ENCODE data around the gene TWF2. TPM values are rescaled to one million over a fixed set of nuclear protein-coding genes. Genes with fewer than 3 reads are reported as not detected.

TWF2 gene
- total RNA-seq, 3 donors from 2014 or later (not counting 1 experiment from before 2014, with no cell fraction given): 49.2 to 76.6 (median 52.0) TPM

DNA sequence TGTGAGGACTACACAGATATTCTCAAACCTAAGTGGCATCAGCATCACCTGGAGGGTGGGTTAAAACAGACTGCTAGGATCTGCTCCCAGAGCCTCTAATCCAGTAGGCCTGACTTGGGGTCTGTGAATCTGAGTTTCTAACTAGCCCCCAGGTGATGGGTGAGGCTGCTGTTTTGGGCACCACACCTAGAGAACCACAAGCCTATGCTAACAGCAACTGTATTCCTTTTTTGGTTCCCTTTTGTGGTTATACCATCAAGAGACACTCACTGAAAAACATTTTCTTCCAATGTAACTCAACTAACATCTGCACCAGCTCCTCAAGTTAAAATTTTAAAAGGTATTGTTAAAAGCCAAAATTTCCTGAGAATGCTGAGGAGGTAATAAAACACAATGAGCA, 23.5 kb upstream of the TWF2 start:
- H3K9me3 Mint-ChIP-seq: no peaks in the 10 kb centered on the region
- Histone ChIP-seq H3K9me3 (ENCODE audit: control insufficient read depth, insufficient read depth, low read length) (no peaks in the 10 kb centered on the region), H3K4me1 (ENCODE audit: control insufficient read depth, insufficient read depth, low read length) (peaks cover 6% of the 10 kb centered on the region), H3K4me3 (ENCODE audit: low read length) (no peak overlapping the region), H3K27ac (ENCODE audit: low read length) (peak overlapping the region; percentile 44), H3K27me3 (ENCODE audit: control insufficient read depth, insufficient read depth, low read length) (no peaks in the 10 kb centered on the region), H3K36me3 (ENCODE audit: control insufficient read depth, insufficient read depth, low read length) (peaks cover 92% of the 10 kb centered on the region)
- intact Hi-C loops (cut with micrococcal nuclease): loop anchor here (2.0 kb wide), 1 partner anchor 14 kb away; no protein-coding TSS in a partner anchor
- H3K27me3 Mint-ChIP-seq (ENCODE audit: low read depth in 2 of 2): no peaks in the 10 kb centered on the region
- TF ChIP-seq, protein P1, sequence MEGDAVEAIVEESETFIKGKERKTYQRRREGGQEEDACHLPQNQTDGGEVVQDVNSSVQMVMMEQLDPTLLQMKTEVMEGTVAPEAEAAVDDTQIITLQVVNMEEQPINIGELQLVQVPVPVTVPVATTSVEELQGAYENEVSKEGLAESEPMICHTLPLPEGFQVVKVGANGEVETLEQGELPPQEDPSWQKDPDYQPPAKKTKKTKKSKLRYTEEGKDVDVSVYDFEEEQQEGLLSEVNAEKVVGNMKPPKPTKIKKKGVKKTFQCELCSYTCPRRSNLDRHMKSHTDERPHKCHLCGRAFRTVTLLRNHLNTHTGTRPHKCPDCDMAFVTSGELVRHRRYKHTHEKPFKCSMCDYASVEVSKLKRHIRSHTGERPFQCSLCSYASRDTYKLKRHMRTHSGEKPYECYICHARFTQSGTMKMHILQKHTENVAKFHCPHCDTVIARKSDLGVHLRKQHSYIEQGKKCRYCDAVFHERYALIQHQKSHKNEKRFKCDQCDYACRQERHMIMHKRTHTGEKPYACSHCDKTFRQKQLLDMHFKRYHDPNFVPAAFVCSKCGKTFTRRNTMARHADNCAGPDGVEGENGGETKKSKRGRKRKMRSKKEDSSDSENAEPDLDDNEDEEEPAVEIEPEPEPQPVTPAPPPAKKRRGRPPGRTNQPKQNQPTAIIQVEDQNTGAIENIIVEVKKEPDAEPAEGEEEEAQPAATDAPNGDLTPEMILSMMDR (IDR thresholded peaks at IDR 0.05): no peak
- no peak overlapping the region for H3K4me3 Mint-ChIP-seq
- ATAC-seq: no peak
- H3K4me1 Mint-ChIP-seq: peaks cover 33 to 41% of the 10 kb centered on the region in 2 donors
- H3K36me3 Mint-ChIP-seq: peaks cover 50% of the 10 kb centered on the region
- peak in 1 of 2 donors; percentile 27 for DNase-seq
- H3K27ac Mint-ChIP-seq: peak overlapping the region; percentile 43 to 67

DNA sequence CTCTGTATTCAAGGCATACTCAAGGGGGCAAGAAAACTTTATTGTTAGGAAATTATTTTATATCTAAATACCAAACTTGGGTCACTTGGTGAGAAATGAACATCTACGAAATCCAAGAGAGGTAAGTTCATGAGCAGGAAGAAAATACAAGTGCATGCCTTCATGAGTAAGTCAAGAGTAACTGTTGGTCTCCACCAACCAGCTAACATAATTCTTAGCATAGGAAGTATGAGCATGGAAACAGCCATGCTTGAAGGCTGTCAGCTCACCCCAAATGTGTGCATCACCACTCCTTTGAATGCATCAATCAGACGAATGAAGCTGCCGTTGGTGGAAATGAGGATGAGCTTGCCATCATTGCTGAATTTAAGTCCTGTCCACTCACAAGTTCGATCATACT, 20.5 kb upstream of the TWF2 start:
- H3K4me3 Mint-ChIP-seq: no peak overlapping the region
- H3K4me1 Mint-ChIP-seq: peaks cover 49 to 55% of the 10 kb centered on the region in 2 donors
- H3K27ac Mint-ChIP-seq: peak overlapping the region in 1 of 2 donors; percentile 41
- peaks cover 90% of the 10 kb centered on the region for H3K36me3 ChIP-seq (ENCODE audit: control insufficient read depth, insufficient read depth, low read length)
- H3K4me3 ChIP-seq (ENCODE audit: low read length): no peak overlapping the region
- H3K9me3 Mint-ChIP-seq: no peaks in the 10 kb centered on the region
- H3K36me3 Mint-ChIP-seq: peaks cover 52% of the 10 kb centered on the region
- H3K27ac ChIP-seq (ENCODE audit: low read length): no peak overlapping the region
- DNase-seq (no peak), ATAC-seq (no peak)
- no peaks in the 10 kb centered on the region for H3K27me3 Mint-ChIP-seq (ENCODE audit: low read depth in 2 of 2)
- TF ChIP-seq, protein P1 (IDR thresholded peaks at IDR 0.05): no peak
- no peaks in the 10 kb centered on the region for H3K9me3 ChIP-seq (ENCODE audit: control insufficient read depth, insufficient read depth, low read length)
- H3K4me1 ChIP-seq (ENCODE audit: control insufficient read depth, insufficient read depth, low read length): peaks cover 28% of the 10 kb centered on the region
- H3K27me3 ChIP-seq (ENCODE audit: control insufficient read depth, insufficient read depth, low read length): no peaks in the 10 kb centered on the region
- WGBS (ENCODE audit: insufficient coverage): 86% methylated on average over 3 of the region's 4 CpGs
- intact Hi-C loops (cut with micrococcal nuclease): no loop called here

DNA sequence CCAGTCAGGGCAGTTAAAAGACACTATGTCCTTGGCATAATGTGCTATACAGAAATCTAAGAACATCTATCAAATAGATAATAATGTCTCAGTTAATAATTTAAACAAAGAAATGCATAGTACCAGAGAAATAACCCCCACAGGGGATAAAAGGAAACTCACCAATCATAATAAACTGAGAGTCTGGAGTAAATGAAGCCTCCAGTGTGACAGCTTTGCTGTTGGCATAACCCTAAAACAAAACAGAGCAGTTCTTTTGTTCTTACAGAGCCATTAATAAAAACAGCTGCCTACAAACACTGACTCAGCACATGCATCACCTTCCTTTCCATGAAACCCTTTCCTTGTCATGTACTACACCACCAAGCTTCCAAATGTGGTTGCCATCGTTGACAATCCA, 20.1 kb upstream of the TWF2 start:
- no peak for DNase-seq
- TF ChIP-seq, protein P1 (IDR thresholded peaks at IDR 0.05): no peak
- Mint-ChIP-seq H3K4me1 (peaks cover 48 to 54% of the 10 kb centered on the region in 2 donors), H3K36me3 (peaks cover 48% of the 10 kb centered on the region), H3K9me3 (no peaks in the 10 kb centered on the region), H3K27me3 (ENCODE audit: low read depth in 2 of 2) (no peaks in the 10 kb centered on the region), H3K4me3 (no peak overlapping the region), H3K27ac (peak overlapping the region in 1 of 2 donors; percentile 41)
- Histone ChIP-seq H3K4me3 (ENCODE audit: low read length) (no peak overlapping the region), H3K27ac (ENCODE audit: low read length) (no peak overlapping the region), H3K36me3 (ENCODE audit: control insufficient read depth, insufficient read depth, low read length) (peaks cover 86% of the 10 kb centered on the region), H3K4me1 (ENCODE audit: control insufficient read depth, insufficient read depth, low read length) (peaks cover 32% of the 10 kb centered on the region), H3K27me3 (ENCODE audit: control insufficient read depth, insufficient read depth, low read length) (no peaks in the 10 kb centered on the region), H3K9me3 (ENCODE audit: control insufficient read depth, insufficient read depth, low read length) (no peaks in the 10 kb centered on the region)
- WGBS (ENCODE audit: insufficient coverage): no CpG with 5 or more reads among the region's 1 CpG
- ATAC-seq: no peak
- intact Hi-C loops (cut with micrococcal nuclease): no loop called here

DNA sequence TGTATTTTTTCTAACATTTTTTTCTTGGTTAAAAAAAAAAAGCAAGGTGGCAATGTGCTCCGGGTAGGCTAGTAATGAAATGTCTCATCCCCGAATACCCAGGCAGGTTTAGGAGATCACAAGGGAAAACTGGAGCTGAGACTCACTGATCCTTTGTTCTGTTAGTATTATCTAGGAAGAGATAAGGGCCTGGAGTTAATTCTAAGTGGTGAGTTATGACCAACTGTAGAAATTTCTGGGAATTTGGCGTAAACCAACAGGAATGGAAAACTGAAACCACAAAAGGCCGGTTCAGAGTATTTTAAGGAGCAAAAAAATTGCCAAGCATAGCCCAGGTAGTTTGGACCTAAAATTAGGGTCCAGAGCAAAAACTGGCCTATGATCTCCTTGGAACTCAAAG, 19.0 kb upstream of the TWF2 start:
- H3K27me3 Mint-ChIP-seq (ENCODE audit: low read depth in 2 of 2): no peaks in the 10 kb centered on the region
- ATAC-seq (no peak), DNase-seq (no peak)
- Histone ChIP-seq H3K27me3 (ENCODE audit: control insufficient read depth, insufficient read depth, low read length) (no peaks in the 10 kb centered on the region), H3K4me3 (ENCODE audit: low read length) (no peak overlapping the region), H3K9me3 (ENCODE audit: control insufficient read depth, insufficient read depth, low read length) (no peaks in the 10 kb centered on the region), H3K36me3 (ENCODE audit: control insufficient read depth, insufficient read depth, low read length) (peaks cover 76% of the 10 kb centered on the region), H3K4me1 (ENCODE audit: control insufficient read depth, insufficient read depth, low read length) (peaks cover 42% of the 10 kb centered on the region), H3K27ac (ENCODE audit: low read length) (no peak overlapping the region)
- no peaks in the 10 kb centered on the region for H3K9me3 Mint-ChIP-seq
- H3K27ac Mint-ChIP-seq: peak overlapping the region; percentile 71 to 95
- peaks cover 48 to 54% of the 10 kb centered on the region in 2 donors for H3K4me1 Mint-ChIP-seq
- no peak overlapping the region for H3K4me3 Mint-ChIP-seq
- H3K36me3 Mint-ChIP-seq: peaks cover 37% of the 10 kb centered on the region
- 91% methylated on average over 4 of the region's 4 CpGs for WGBS (ENCODE audit: insufficient coverage)
- intact Hi-C loops (cut with micrococcal nuclease): no loop called here
- TF ChIP-seq, protein P1 (IDR thresholded peaks at IDR 0.05): no peak

Measured in natural killer cell (primary cell).